Measurements from ENCODE around the gene ANKH.

DNA sequence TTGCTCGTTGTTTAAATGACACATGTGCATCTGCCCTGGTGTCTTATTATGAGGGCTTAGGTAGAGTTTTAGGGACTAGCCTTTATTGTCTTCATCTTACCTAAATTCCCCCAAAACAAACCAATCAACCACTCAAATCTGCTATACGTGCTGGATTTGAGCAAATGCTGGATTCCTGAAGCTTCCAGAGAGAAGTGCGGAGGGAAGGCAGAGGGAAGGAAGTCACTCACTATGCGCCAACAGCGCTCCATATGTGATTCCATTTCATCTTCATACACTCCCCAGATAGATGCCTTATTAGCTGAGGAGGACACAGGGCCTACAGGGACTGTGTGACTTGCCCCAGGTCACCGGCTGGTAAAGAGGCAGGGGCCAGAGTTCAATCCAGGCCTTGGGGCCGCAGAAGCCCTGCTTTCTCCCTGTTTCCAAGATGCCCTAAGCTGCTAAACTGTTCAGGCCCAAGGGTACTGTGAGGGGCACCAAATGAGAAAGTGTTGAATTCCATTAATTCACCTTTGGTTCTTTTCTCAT, 143.6 kb downstream of the ANKH start:
- no peak for TF ChIP-seq EZH2 (IDR thresholded peaks at IDR 0.05; ENCODE audit: borderline replicate concordance, insufficient read depth, low read depth, low read length, poor library complexity, severe bottlenecking)
- TF ChIP-seq, protein P1, sequence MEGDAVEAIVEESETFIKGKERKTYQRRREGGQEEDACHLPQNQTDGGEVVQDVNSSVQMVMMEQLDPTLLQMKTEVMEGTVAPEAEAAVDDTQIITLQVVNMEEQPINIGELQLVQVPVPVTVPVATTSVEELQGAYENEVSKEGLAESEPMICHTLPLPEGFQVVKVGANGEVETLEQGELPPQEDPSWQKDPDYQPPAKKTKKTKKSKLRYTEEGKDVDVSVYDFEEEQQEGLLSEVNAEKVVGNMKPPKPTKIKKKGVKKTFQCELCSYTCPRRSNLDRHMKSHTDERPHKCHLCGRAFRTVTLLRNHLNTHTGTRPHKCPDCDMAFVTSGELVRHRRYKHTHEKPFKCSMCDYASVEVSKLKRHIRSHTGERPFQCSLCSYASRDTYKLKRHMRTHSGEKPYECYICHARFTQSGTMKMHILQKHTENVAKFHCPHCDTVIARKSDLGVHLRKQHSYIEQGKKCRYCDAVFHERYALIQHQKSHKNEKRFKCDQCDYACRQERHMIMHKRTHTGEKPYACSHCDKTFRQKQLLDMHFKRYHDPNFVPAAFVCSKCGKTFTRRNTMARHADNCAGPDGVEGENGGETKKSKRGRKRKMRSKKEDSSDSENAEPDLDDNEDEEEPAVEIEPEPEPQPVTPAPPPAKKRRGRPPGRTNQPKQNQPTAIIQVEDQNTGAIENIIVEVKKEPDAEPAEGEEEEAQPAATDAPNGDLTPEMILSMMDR (IDR thresholded peaks at IDR 0.05): no peak
